Measurements from ENCODE around the gene AGBL3. TPM values are rescaled to one million over a fixed set of nuclear protein-coding genes. Genes with fewer than 3 reads are reported as not detected.

Gene AGBL3
- total and polyA plus RNA-seq, 4 donors, result 0.67 to 3.1 (median 1.8) TPM

DNA sequence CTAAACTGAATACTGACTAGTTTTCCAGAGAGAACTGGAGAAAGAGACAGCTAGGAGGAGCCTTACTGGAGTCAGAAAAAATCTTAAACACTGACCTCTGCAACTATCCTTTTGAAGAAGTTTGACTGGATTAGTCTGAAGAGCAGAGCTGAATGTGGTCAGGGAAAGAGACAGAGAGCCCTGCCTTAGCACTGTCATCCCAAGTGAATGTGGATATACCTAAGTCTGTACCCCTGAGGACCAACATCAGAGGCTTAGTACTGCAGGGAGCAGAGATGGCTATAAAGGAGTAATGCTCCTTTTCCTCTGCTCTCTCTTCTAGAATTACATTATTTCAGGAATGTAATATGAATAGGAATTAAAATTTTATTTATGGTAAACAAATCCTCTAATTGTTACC is 91.7 kb downstream of the AGBL3 start:
- H3K4me1 ChIP-seq (ENCODE audit: control insufficient read depth in 4 of 4, insufficient read depth in 4 of 4, low read length in 3 of 4), result no peaks in the 10 kb centered on the region
- H3K27me3 ChIP-seq (ENCODE audit: control insufficient read depth in 4 of 4, insufficient read depth in 4 of 4, low read length in 3 of 4), result no peaks in the 10 kb centered on the region
- no peak overlapping the region for H3K4me3 ChIP-seq (ENCODE audit: low read depth in 1 of 3, low read length in 3 of 3)
- H3K9me3 ChIP-seq (ENCODE audit: control insufficient read depth in 4 of 4, low read length in 3 of 4), result no peaks in the 10 kb centered on the region
- TF ChIP-seq TAF1 (conservative IDR thresholded peaks at IDR 0.05), result no peak
- TF ChIP-seq, protein P1, sequence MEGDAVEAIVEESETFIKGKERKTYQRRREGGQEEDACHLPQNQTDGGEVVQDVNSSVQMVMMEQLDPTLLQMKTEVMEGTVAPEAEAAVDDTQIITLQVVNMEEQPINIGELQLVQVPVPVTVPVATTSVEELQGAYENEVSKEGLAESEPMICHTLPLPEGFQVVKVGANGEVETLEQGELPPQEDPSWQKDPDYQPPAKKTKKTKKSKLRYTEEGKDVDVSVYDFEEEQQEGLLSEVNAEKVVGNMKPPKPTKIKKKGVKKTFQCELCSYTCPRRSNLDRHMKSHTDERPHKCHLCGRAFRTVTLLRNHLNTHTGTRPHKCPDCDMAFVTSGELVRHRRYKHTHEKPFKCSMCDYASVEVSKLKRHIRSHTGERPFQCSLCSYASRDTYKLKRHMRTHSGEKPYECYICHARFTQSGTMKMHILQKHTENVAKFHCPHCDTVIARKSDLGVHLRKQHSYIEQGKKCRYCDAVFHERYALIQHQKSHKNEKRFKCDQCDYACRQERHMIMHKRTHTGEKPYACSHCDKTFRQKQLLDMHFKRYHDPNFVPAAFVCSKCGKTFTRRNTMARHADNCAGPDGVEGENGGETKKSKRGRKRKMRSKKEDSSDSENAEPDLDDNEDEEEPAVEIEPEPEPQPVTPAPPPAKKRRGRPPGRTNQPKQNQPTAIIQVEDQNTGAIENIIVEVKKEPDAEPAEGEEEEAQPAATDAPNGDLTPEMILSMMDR (IDR thresholded peaks at IDR 0.05; ENCODE audit: low read depth, low read length, missing input control), result no peak
- TF ChIP-seq YY1 (IDR thresholded peaks at IDR 0.05), result no peak
- TF ChIP-seq SP1 (IDR thresholded peaks at IDR 0.05), result no peak
- H3K27ac ChIP-seq (ENCODE audit: low read depth in 1 of 2, low read length in 2 of 2), result no peak overlapping the region
- H3K36me3 ChIP-seq (ENCODE audit: control insufficient read depth in 4 of 4, insufficient read depth in 3 of 4, low read depth in 1 of 4, low read length in 3 of 4), result no peaks in the 10 kb centered on the region
- no peak overlapping the region for H3K9ac ChIP-seq (ENCODE audit: low read depth in 1 of 2, low read length in 2 of 2)
- DNase-seq (ENCODE audit: low spot score), result no peak

DNA sequence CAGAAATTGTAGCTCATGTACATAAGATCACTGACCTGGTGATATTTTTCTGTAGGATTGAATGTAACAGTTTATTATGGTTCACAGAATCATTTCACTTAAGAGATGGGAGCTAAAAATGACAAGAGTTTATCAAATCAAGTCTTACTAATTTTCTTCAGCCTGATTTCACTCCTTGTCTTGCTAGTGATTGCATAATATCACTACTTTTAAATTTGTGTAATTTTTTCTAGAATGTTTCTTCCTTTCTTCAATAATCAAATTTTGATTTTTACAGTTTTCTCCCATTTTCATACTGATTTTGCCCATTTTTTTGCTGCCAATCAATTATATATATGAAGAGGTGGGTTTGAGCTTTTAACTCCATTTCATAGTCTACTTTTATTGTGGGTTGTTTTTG is 92.8 kb downstream of the AGBL3 start:
- Histone ChIP-seq H3K27ac (ENCODE audit: low read depth in 1 of 2, low read length in 2 of 2) (no peak overlapping the region), H3K4me1 (ENCODE audit: control insufficient read depth in 4 of 4, insufficient read depth in 4 of 4, low read length in 3 of 4) (no peaks in the 10 kb centered on the region), H3K9ac (ENCODE audit: low read depth in 1 of 2, low read length in 2 of 2) (no peak overlapping the region), H3K9me3 (ENCODE audit: control insufficient read depth in 4 of 4, low read length in 3 of 4) (no peaks in the 10 kb centered on the region), H3K27me3 (ENCODE audit: control insufficient read depth in 4 of 4, insufficient read depth in 4 of 4, low read length in 3 of 4) (no peaks in the 10 kb centered on the region), H3K4me3 (ENCODE audit: low read depth in 1 of 3, low read length in 3 of 3) (no peak overlapping the region), H3K36me3 (ENCODE audit: control insufficient read depth in 4 of 4, insufficient read depth in 3 of 4, low read depth in 1 of 4, low read length in 3 of 4) (no peaks in the 10 kb centered on the region)
- no peak for DNase-seq (ENCODE audit: low spot score)
- TF ChIP-seq FOXA2 (IDR thresholded peaks at IDR 0.05) (no peak), FOXA1 (IDR thresholded peaks at IDR 0.05) (no peak), TAF1 (conservative IDR thresholded peaks at IDR 0.05) (no peak), GABPA (IDR thresholded peaks at IDR 0.05 in 1 of 2, conservative IDR thresholded peaks at IDR 0.05 in 1 of 2) (no peak), HNF4G (IDR thresholded peaks at IDR 0.05) (no peak), RAD21 (IDR thresholded peaks at IDR 0.05) (no peak), HNF4A (conservative IDR thresholded peaks at IDR 0.05) (no peak), SP1 (IDR thresholded peaks at IDR 0.05) (no peak)
- TF ChIP-seq, protein P2, sequence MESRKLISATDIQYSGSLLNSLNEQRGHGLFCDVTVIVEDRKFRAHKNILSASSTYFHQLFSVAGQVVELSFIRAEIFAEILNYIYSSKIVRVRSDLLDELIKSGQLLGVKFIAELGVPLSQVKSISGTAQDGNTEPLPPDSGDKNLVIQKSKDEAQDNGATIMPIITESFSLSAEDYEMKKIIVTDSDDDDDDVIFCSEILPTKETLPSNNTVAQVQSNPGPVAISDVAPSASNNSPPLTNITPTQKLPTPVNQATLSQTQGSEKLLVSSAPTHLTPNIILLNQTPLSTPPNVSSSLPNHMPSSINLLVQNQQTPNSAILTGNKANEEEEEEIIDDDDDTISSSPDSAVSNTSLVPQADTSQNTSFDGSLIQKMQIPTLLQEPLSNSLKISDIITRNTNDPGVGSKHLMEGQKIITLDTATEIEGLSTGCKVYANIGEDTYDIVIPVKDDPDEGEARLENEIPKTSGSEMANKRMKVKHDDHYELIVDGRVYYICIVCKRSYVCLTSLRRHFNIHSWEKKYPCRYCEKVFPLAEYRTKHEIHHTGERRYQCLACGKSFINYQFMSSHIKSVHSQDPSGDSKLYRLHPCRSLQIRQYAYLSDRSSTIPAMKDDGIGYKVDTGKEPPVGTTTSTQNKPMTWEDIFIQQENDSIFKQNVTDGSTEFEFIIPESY (IDR thresholded peaks at IDR 0.05), result no peak
- TF ChIP-seq, protein P1 (IDR thresholded peaks at IDR 0.05; ENCODE audit: low read depth, low read length, missing input control), result no peak
- TF ChIP-seq, protein P3, sequence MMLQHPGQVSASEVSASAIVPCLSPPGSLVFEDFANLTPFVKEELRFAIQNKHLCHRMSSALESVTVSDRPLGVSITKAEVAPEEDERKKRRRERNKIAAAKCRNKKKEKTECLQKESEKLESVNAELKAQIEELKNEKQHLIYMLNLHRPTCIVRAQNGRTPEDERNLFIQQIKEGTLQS (IDR thresholded peaks at IDR 0.05), result no peak

DNA sequence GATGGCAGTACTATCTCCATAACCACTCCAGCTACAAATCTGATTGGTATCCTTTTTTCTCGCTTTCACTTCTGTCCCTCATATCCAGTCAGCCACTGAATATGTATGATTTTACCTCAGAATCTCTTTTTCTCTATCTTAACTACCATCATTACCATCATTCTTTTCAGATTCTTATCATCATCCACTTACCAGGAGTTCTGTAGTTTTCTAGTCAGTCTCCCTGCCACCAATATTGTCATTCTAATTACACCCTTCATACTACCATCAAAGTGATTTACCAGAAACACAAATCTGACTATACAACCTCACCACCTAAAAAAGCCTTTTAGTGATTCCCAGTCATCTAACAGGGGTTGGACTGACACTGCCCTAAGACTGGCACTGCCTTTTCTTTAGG is 96.7 kb downstream of the AGBL3 start:
- no peaks in the 10 kb centered on the region for H3K4me1 ChIP-seq (ENCODE audit: control insufficient read depth in 4 of 4, insufficient read depth in 4 of 4, low read length in 3 of 4)
- H3K27ac ChIP-seq (ENCODE audit: low read depth in 1 of 2, low read length in 2 of 2), result no peak overlapping the region
- no peak overlapping the region for H3K9ac ChIP-seq (ENCODE audit: low read depth in 1 of 2, low read length in 2 of 2)
- H3K9me3 ChIP-seq (ENCODE audit: control insufficient read depth in 4 of 4, low read length in 3 of 4), result no peaks in the 10 kb centered on the region
- no peaks in the 10 kb centered on the region for H3K36me3 ChIP-seq (ENCODE audit: control insufficient read depth in 4 of 4, insufficient read depth in 3 of 4, low read depth in 1 of 4, low read length in 3 of 4)
- no peak for DNase-seq (ENCODE audit: low spot score)
- H3K4me3 ChIP-seq (ENCODE audit: low read depth in 1 of 3, low read length in 3 of 3), result no peak overlapping the region
- WGBS, result 0% methylated on average over 1 of the region's 1 CpG
- H3K27me3 ChIP-seq (ENCODE audit: control insufficient read depth in 4 of 4, insufficient read depth in 4 of 4, low read length in 3 of 4), result no peaks in the 10 kb centered on the region
- TF ChIP-seq EGR1 (IDR thresholded peaks at IDR 0.05; ENCODE audit: low read depth in 2 of 2) (no peak), RAD21 (IDR thresholded peaks at IDR 0.05) (no peak), SP1 (IDR thresholded peaks at IDR 0.05) (no peak), GABPA (IDR thresholded peaks at IDR 0.05 in 1 of 2, conservative IDR thresholded peaks at IDR 0.05 in 1 of 2) (no peak), JUND (IDR thresholded peaks at IDR 0.05) (no peak), RXRA (IDR thresholded peaks at IDR 0.05) (no peak), HNF4G (IDR thresholded peaks at IDR 0.05) (no peak), TAF1 (conservative IDR thresholded peaks at IDR 0.05) (no peak), NR2F2 (IDR thresholded peaks at IDR 0.05) (no peak)
- TF ChIP-seq, protein P1 (IDR thresholded peaks at IDR 0.05; ENCODE audit: low read depth, low read length, missing input control), result no peak

Data from liver (tissue), 9 donors.